Vagina (tissue), 2 donors: ENCODE data around the gene CAPS.

Experiments
- POLR2A ChIP-seq, 2 donors: fragments of 450-650 bp; IDR thresholded peaks; one replicate each; pipeline ENCODE4 v1.6.1; 2017; ENCODE audit warnings: antibody characterized with exemption in 2 of 2, mild to moderate bottlenecking in 2 of 2, moderate library complexity in 2 of 2
- POLR2AphosphoS5 ChIP-seq, 2 donors: sonication (generic); formaldehyde crosslinking; IDR thresholded peaks; one replicate each; pipeline ENCODE4 v1.9.0; 2017; ENCODE audit warnings: antibody characterized with exemption in 2 of 2, mild to moderate bottlenecking in 2 of 2, low read depth in 1 of 2; ENCODE audit not compliant: insufficient read depth in 1 of 2
- TF ChIP-seq, protein P1 (sequence below), 3 experiments: fragments of 450-650 bp in 2 of 3; fragments of 200-600 bp in 1 of 3; sonication (generic) in 1 of 3; IDR thresholded peaks; one replicate each; pipeline ENCODE4 v1.5.1; 2017 to 2019; ENCODE audit warnings: antibody characterized with exemption in 3 of 3, mild to moderate bottlenecking in 2 of 3, moderate library complexity in 2 of 3

DNA sequence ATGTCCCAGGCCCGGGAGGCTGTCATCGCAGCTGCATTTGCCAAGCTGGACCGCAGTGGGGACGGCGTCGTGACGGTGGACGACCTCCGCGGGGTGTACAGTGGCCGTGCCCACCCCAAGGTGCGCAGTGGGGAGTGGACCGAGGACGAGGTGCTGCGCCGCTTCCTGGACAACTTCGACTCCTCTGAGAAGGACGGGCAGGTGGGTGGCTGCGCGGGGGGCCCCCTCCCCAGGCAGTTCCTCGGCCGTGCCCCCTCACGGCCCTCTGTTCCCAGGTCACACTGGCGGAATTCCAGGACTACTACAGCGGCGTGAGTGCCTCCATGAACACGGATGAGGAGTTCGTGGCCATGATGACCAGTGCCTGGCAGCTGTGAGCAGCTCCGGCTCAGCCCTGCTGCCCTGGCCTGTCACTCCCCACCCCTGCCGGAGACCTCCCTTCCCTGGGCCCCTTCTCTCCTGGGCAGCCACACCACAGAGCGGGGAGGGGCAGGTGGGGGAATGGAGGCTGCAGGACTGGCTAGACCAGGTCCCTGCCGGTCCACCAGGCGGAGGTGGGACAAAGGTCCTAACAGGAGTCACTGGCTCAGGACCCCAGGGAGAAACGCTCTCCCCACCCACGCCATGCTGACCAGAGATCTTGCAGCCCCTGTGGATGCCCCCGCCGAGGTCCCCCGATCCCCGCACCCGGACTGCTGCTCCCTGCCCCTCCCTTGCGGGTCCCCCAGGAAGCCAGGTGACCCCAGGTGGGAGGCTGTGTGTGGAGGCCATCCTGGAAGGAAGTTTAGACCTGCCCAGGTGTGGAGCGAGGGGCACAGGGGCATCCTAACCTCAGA, 1.1 kb downstream of the CAPS start:
- TF ChIP-seq POLR2A (IDR thresholded peaks at IDR 0.05) (no peak), POLR2AphosphoS5 (IDR thresholded peaks at IDR 0.05; ENCODE audit: insufficient read depth in 1 of 2, low read depth in 1 of 2) (no peak)
- TF ChIP-seq, protein P1, sequence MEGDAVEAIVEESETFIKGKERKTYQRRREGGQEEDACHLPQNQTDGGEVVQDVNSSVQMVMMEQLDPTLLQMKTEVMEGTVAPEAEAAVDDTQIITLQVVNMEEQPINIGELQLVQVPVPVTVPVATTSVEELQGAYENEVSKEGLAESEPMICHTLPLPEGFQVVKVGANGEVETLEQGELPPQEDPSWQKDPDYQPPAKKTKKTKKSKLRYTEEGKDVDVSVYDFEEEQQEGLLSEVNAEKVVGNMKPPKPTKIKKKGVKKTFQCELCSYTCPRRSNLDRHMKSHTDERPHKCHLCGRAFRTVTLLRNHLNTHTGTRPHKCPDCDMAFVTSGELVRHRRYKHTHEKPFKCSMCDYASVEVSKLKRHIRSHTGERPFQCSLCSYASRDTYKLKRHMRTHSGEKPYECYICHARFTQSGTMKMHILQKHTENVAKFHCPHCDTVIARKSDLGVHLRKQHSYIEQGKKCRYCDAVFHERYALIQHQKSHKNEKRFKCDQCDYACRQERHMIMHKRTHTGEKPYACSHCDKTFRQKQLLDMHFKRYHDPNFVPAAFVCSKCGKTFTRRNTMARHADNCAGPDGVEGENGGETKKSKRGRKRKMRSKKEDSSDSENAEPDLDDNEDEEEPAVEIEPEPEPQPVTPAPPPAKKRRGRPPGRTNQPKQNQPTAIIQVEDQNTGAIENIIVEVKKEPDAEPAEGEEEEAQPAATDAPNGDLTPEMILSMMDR (IDR thresholded peaks at IDR 0.05), result no peak
